NCI-H2029 treated with DMSO at 0.1 percent for 48 hours (cell line): ENCODE measurements around the gene PARG.
"Not testable (repeated sequence)": the region's sequence is repeated elsewhere in the genome, so short reads cannot be mapped to it uniquely, and the experiment has no call there.

Experiments
- DNase-seq: peaks from one replicate; lab custom pipeline; 2025; lab: John Stamatoyannopoulos, UW

Gene PARG

GRCh38 chr10:49903829-49904228, 38.0 kb downstream of the PARG start:
- not testable (repeated sequence) for DNase-seq

- not testable (repeated sequence) for DNase-seq
Observed at GRCh38 chr10:49900406-49900805, 41.4 kb downstream of the PARG start.

DNA sequence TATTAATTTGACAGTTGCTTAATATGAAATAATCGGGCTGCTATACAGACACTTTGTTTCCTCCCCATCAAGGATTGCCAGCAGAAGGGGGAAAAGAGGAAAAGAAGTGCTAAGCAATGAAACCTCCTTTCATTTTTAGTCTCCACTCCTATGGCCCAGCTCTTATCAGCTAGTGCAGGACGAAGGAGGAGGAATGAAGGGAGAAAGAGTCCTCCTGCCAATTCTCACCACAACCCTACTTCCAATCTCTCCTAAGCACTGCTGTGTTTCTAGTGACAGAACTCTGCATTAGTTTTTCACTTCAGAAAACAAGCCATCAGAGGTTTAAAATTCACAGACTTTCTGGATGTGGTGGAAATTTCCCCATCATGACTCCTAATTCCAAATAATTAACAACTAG, 41.8 kb downstream of the PARG start:
- not testable (repeated sequence) for DNase-seq

GRCh38 chr10:49890025-49890424, 51.8 kb downstream of the PARG start:
- not testable (repeated sequence) for DNase-seq

DNA sequence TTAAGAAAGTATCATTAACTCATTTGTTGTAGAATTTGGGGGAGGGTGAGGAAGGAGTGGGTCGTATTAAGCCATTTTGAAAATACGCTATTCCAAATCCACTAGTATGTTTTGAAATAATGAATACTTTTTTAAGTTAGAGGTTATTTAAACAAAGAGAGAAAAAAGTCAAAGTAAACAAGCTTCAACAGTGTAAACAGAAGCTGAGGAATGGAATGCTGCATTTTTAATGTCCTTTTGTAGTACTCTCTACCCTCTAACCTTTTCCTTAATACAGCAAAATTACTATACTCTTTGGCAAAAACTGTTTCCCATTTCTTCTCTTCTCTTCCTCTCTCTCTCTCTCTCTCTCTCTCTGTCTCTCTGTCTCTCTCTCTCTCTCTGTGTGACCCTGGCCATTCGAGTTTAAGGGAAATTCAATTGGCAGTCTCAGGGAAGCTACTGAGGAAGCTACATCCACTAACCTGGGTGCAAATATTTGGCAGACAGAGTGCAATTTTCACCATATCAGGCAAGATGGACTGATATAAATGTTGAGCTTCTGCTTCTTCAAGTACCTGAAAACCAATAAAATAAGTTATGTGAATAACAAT, 57.0 kb downstream of the PARG start:
- DNase-seq = not testable (repeated sequence)

DNA sequence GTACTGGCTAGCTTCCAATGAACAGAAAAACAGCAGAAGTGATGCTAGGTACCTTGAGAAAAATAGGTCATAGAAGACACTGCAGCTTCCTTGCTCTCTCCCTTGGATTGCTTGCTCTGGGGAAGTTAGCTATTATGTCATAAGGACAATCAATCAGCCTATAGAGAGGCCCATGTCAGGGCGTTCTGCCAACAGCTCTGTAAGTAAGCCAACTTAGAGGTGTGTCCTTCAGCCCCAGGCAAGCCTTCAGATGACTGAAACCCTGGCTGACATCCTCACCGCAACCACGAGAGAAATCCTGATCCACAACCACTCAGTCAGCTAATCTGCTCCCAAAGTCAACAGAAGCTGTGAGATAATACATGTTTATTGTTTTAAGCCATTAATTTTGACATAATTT, 58.0 kb downstream of the PARG start:
- DNase-seq = not testable (repeated sequence)

- not testable (repeated sequence) for DNase-seq
Observed at GRCh38 chr10:49882327-49882726, 59.5 kb downstream of the PARG start.

DNA sequence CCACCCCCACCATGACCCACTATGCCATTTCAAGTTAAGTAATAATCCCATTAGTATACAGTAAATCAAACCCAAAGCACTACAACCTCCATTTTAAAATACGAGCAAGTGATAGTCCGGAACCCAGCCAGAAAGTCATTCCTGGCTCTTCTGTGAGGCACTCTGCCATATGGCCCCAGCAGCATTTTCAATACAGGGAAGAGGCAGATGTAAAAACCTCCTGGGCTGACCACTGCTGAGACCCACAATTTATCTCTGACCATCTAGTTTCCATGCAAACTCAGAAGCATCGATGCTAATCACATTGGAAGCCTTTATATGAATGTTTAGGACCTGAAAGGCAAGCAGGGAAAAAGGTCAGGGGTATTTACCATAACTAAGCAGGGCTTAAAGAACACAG, 69.1 kb downstream of the PARG start:
- not testable (repeated sequence) for DNase-seq

DNA sequence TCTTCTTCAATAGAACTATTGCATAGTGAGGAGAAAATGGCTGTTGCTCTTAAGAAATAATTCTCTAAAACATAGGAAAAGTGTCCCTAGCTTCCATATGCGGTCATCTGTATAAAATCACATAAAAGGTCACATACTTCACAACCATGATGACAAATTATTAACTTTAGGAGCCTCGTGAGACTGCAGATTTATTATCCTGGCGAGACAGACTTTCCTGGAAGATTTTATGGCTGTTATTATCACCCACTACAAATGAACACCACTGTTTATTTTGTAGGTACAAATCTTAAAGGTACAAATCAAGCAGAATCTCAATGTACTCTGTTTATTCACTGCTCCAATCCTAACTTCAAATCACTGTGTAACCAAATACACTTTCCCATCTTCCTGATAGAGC, 70.4 kb downstream of the PARG start:
- DNase-seq = not testable (repeated sequence)

DNA sequence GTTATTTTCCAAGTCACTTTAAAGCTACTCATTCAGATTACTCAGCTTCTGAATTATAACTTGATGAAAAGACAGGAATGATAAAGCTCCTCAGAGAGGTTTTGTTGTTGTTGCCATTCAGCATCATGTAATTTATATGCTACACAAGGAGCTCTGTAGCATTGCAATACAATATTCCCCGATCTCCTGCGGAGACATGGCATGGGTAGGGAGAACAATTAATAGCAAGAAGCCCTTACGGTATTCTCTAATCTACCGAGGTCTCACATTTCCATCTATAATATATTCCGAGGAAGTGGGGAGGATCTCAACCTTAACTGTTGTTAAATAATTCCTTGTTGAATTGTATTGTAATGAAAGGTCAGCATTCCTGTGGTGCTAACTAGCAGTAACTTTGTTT, 81.9 kb downstream of the PARG start:
- not testable (repeated sequence) for DNase-seq

DNA sequence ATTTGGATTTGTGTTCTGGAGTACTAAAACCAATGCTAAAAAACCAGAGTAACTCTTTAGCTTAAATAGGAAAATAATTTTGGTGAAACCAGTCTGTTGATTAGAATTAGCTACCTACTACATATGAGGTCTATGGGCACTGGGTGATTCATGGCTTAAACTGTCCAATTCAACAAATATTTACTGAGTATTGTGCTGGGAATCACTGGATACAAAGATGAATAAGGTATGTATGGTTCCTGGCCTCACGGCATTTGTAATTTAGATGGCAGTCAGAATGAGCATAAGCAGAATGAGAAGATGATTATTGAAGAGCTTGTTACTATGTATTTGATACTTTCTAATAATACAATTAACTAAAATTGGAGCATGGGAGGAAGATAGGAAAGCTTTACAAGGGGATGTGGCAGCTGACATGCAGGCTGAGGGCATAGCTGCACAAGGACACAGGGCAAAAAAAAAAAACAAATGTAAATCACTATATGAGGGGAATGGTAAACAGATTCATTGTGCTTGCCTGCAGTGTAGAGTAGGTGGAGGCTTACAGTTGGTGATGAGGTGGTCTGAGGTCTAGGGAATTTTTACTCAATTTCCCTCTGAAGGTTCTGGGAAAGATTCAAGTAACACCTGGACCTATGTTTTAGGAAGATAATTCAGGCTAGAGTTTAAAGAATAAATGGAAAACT, 83.0 kb downstream of the PARG start:
- not testable (repeated sequence) for DNase-seq

- DNase-seq = not testable (repeated sequence)
Observed at GRCh38 chr10:49849520-49849919, 92.3 kb downstream of the PARG start.

GRCh38 chr10:49844775-49845595, 96.8 kb downstream of the PARG start:
- no peak for DNase-seq

DNA sequence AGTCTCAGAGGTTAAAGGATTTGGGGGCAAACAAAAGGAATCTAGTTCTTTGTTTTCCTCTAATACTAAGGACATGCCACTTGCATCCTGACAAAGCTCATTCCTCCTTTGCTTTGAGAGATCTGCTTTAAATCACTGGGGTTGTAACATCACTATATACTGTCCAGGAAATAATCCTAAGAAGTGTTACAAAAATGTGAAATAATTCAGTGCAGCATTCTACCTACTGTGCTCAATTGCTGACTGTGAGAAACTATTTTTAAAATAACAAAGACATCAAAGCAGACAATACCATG, 99.5 kb downstream of the PARG start:
- DNase-seq = not testable (repeated sequence)

- DNase-seq = no peak
Observed at GRCh38 chr10:49841615-49842332, 100.1 kb downstream of the PARG start.

DNA sequence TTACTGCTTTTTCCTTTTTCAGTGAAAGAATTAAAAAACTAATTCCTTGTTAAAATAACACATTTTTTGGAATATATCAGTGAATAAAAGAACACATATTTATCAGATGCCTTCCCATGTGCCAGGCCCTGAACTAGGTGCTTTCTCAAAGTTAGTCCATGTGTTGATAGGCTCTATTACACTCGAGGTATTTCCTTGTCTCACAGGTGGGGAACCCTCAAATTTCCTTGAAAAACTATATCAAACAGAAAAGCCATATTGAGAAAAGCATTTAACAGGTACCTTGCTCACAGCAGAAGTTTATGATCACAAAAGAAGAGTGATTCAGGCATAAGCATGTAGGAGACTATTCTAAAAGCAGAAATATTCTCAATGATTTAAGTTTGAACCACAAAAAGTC, 104.1 kb downstream of the PARG start:
- DNase-seq = no peak

DNA sequence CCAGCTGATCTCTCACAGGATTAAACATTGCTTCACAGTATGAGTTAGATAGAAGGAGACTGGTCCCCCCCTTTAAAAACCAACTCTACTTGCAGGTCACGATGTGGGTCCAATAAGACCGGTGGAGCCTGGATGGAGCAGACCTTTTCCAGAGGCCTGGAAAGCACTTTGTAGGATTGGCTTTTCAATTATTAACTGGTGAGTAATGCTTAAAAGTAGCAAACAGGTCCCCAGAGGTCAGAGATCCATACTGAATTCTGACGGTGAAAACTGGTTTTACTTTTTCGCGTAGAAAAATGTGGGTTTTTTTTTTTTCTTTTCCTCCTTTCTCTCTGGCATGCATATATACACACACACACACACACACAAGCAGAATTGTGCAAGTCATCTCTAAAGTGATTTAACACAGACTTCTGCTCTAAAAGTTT, 104.8 kb downstream of the PARG start:
- no peak for DNase-seq

DNA sequence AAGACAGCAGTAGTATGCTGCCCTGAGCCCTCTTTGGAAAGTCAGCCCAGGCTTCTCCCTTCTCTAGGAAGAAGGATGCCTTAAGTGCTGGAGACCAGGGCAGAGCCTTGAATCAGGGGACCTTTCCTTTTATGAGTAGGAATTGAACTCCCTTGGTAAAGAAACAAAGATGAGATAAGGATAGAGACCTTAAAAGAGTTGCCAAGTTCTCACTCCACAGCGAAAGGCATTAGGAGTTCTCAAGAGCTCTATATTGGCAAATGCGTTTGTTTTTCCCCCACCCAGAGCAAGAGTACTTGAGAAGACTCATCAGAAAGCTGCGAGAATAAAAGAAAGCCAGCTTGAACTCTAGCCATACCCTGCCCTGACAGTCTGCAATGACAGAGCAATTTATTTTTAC, 106.9 kb downstream of the PARG start:
- no peak for DNase-seq

DNA sequence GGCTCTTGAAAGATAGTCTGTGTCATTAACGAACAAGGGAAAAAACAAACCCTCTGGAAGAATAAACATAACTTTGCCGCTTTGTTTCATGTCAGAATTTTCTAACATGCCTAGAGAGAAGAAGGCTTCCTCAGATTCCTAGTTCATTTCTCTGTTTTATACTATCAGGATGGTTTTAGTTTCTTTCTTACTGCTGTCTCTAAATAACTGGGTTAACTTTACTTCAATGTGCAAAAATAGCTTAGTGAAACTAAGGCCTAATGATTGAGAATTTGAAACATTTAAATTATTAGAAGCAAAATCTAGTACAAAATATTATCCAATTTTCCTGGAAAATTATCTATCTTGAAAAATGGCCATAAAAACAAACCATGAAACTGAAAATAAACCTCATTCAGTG, 107.6 kb downstream of the PARG start:
- no peak for DNase-seq

- no peak for DNase-seq
Observed at GRCh38 chr10:49833168-49833567, 108.7 kb downstream of the PARG start.

- no peak for DNase-seq
Observed at GRCh38 chr10:49831352-49832035, 110.3 kb downstream of the PARG start.

DNA sequence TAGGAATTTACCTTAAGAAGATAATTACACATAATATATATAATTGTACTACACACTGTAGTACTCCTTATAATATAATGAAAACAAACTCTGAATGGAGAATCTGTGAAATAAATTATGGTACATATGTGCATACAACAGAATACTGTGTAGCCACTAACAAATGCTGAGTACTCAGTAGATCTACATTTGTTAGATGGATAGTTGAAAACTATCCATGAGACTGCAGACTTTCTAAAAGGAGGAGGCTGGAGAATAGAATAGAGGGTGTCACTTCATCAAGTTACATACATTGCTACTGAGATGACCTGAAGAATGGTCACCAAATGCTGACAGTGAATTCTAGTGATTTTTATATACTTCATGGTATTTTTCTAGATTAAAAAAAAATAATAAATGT, 111.0 kb downstream of the PARG start:
- DNase-seq = no peak
